Fibroblast of pulmonary artery (primary cell): Measurements from ENCODE around the gene SLC17A4.

ENCODE experiments used
- DNase-seq: peaks from one replicate; pipeline ENCODE4 v3.0.0-alpha.2; 2010; ENCODE audit warnings: low read depth
- H3K4me3 ChIP-seq: replicated peaks from 2 replicates; pipeline ENCODE4 v1.5.1; 2011; ENCODE audit warnings: low read depth, mild to moderate bottlenecking, control low read depth, low read length, moderate library complexity
- CTCF ChIP-seq: IDR thresholded peaks from 2 replicates; pipeline ENCODE4 v1.5.1; 2011; ENCODE audit warnings: mild to moderate bottlenecking, control low read depth, low read length, inconsistent platforms; ENCODE audit errors: missing control alignments

Gene SLC17A4

GRCh38 chr6:25749837-25750236 is 4.7 kb upstream of the SLC17A4 start:
- no peak for TF ChIP-seq CTCF
- DNase-seq, result no peak
- H3K4me3 ChIP-seq, result no peak overlapping the region

- no peak for TF ChIP-seq CTCF
- no peak for DNase-seq
- H3K4me3 ChIP-seq, result no peak overlapping the region
These were observed 3.6 kb upstream of the SLC17A4 start for GRCh38 chr6:25750906-25751305.

GRCh38 chr6:25753079-25753478 is 1.5 kb upstream of the SLC17A4 start:
- no peak for DNase-seq
- TF ChIP-seq CTCF, result no peak
- no peak overlapping the region for H3K4me3 ChIP-seq

GRCh38 chr6:25755483-25755882 is 941 bp downstream of the SLC17A4 start:
- no peak for TF ChIP-seq CTCF

GRCh38 chr6:25756382-25757363 is 2.1 kb downstream of the SLC17A4 start:
- no peak overlapping the region for H3K4me3 ChIP-seq
- TF ChIP-seq CTCF, result no peak
- peak; percentile 1 for DNase-seq

More at GRCh38 chr6:25755483-25755882, 941 bp downstream of the SLC17A4 start:
- DNase-seq, result no peak
- H3K4me3 ChIP-seq, result no peak overlapping the region

GRCh38 chr6:25757936-25758642 is 3.5 kb downstream of the SLC17A4 start:
- DNase-seq, result no peak
- H3K4me3 ChIP-seq, result no peak overlapping the region
- no peak for TF ChIP-seq CTCF
